OCI-LY7 (cell line): ENCODE measurements around the gene CRYBG3. TPM values are rescaled to one million over a fixed set of nuclear protein-coding genes. Genes with fewer than 3 reads are reported as not detected.

Source experiments
- BruUV-seq: library from RNA; stranded (reverse); fragments of 400-500 nt; replicated peaks from 2 replicates; lab custom pipeline; 2021; lab: Mats Ljungman, UMichigan
- CTCF ChIA-PET: fragments of 300-600 bp; sonication (Branson Sonifier 250); formaldehyde crosslinking; loops from one replicate; lab custom pipeline; 2022; ENCODE audit warnings: antibody characterized with exemption; ENCODE audit not compliant: unreplicated experiment; lab: Charles Lee
- POLR2A ChIA-PET: fragments of 300-600 bp; sonication (Branson Sonifier 250); formaldehyde crosslinking; loops from one replicate; lab custom pipeline; 2022; ENCODE audit warnings: antibody characterized with exemption; lab: Charles Lee
- DNase-seq: peaks from one replicate; pipeline ENCODE4 v3.0.0-alpha.2; 2015; ENCODE audit warnings: low spot score
- H2AFZ ChIP-seq: fragments of 200-600 bp; sonication (generic), shearing (Covaris generic); 2 replicates; pipeline ENCODE4 v1.6.1; 2014; ENCODE audit warnings: mild to moderate bottlenecking, antibody characterized with exemption, low read length, moderate library complexity
- H3K27ac ChIP-seq: fragments of 200-600 bp; sonication (generic); 2 replicates; pipeline ENCODE4 v1.5.1; 2014; ENCODE audit warnings: mixed run types, low read depth, mild to moderate bottlenecking, moderate library complexity, low read length, inconsistent platforms; ENCODE audit not compliant: poor library complexity, severe bottlenecking
- H3K36me3 ChIP-seq: fragments of 200-600 bp; sonication (generic); 2 replicates; pipeline ENCODE4 v1.6.1; 2014; ENCODE audit warnings: mild to moderate bottlenecking, antibody characterized with exemption, low read length, moderate library complexity, mixed read lengths; ENCODE audit not compliant: insufficient read depth
- H3K4me1 ChIP-seq: fragments of 200-600 bp; sonication (generic); 2 replicates; pipeline ENCODE4 v1.5.1; 2014; ENCODE audit warnings: mild to moderate bottlenecking, low read length; ENCODE audit not compliant: insufficient read depth, poor library complexity, severe bottlenecking
- H3K4me2 ChIP-seq: fragments of 200-600 bp; sonication (generic); 2 replicates; pipeline ENCODE4 v1.6.1; 2014; ENCODE audit warnings: mild to moderate bottlenecking, low read length
- H3K4me3 ChIP-seq: fragments of 200-600 bp; sonication (generic); 2 replicates; pipeline ENCODE4 v1.5.1; 2014; ENCODE audit warnings: mild to moderate bottlenecking, low read depth, low read length; ENCODE audit not compliant: poor library complexity, severe bottlenecking
- H3K79me2 ChIP-seq: fragments of 200-600 bp; sonication (generic); 2 replicates; pipeline ENCODE4 v1.6.1; 2016; ENCODE audit warnings: low read depth, mild to moderate bottlenecking, low read length, moderate library complexity, mixed read lengths; ENCODE audit not compliant: insufficient read depth
- H3K9me2 ChIP-seq: fragments of 200-600 bp; sonication (generic); 2 replicates; pipeline ENCODE4 v1.6.1; 2016; ENCODE audit warnings: mild to moderate bottlenecking, low read length, mixed read lengths; ENCODE audit not compliant: insufficient read depth
- H3K9me3 ChIP-seq: fragments of 200-600 bp; sonication (generic); 2 replicates; pipeline ENCODE4 v1.6.1; 2014; ENCODE audit warnings: mild to moderate bottlenecking, mixed run types, low read length, mixed read lengths
- H4K20me1 ChIP-seq: fragments of 200-600 bp; sonication (generic); 2 replicates; pipeline ENCODE4 v1.6.1; 2014; ENCODE audit warnings: mild to moderate bottlenecking, antibody characterized with exemption, low read length, moderate library complexity, mixed read lengths; ENCODE audit not compliant: insufficient read depth
- EZH2phosphoT487 ChIP-seq: fragments of 200-600 bp; sonication (generic); IDR thresholded peaks from 2 replicates; pipeline ENCODE4 v1.6.1; 2018; ENCODE audit warnings: low read depth, borderline replicate concordance, mild to moderate bottlenecking, mixed run types, antibody characterized with exemption, low read length, moderate library complexity, mixed read lengths
- intact Hi-C: fragments of 100-400 bp; cut with micrococcal nuclease; formaldehyde crosslinking; loops from one replicate; pipeline ENCODE4 v1.10.0; 2022; ENCODE audit not compliant: unreplicated experiment
- total RNA-seq, 2 experiments: library from RNA; depleted of rRNA in 1 of 2; stranded (reverse); fragments of >200 nt in 1 of 2; shearing (Covaris generic) in 1 of 2; gene quantifications; 2 replicates each; pipeline ENCODE4 v1.2.3, GENCODE V29; 2014 to 2022
- TF ChIP-seq, protein P1 (sequence below): fragments of 200-600 bp; sonication (generic); conservative IDR thresholded peaks from 2 replicates; pipeline ENCODE4 v1.5.1; 2014; ENCODE audit warnings: mild to moderate bottlenecking, antibody characterized with exemption, low read length, moderate library complexity, mixed read lengths

CRYBG3 gene
- total RNA-seq, 2 experiments from 2014 or later, result 0.22 to 0.46 TPM

DNA sequence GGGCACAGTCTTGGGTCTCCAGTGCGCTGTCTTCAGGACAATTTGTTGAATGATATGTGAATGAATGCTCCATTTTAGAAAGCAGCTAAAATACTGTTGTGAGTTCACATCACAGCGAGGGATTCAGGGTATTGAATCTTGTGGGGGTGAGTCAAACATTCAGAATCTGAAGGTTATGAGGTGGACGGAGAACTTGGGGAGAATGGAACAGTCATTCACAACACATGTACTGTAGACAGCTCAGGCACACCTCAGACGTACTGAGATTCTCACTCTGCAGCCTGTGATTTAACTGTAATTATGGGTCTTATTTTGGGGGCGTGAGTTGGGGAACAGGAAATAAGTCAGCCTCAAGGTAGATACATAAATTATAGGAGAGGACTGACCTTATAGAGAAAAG is 13.9 kb downstream of the CRYBG3 start:
- Histone ChIP-seq H3K4me3 (no peak overlapping the region), H4K20me1 (no peaks in the 10 kb centered on the region), H3K9me2 (no peaks in the 10 kb centered on the region), H3K27ac (no peak overlapping the region), H3K4me1 (no peaks in the 10 kb centered on the region), H2AFZ (no peak overlapping the region), H3K9me3 (no peaks in the 10 kb centered on the region), H3K79me2 (no peaks in the 10 kb centered on the region), H3K36me3 (no peaks in the 10 kb centered on the region), H3K4me2 (no peak overlapping the region)
- TF ChIP-seq EZH2phosphoT487, result no peak
- TF ChIP-seq, protein P1, sequence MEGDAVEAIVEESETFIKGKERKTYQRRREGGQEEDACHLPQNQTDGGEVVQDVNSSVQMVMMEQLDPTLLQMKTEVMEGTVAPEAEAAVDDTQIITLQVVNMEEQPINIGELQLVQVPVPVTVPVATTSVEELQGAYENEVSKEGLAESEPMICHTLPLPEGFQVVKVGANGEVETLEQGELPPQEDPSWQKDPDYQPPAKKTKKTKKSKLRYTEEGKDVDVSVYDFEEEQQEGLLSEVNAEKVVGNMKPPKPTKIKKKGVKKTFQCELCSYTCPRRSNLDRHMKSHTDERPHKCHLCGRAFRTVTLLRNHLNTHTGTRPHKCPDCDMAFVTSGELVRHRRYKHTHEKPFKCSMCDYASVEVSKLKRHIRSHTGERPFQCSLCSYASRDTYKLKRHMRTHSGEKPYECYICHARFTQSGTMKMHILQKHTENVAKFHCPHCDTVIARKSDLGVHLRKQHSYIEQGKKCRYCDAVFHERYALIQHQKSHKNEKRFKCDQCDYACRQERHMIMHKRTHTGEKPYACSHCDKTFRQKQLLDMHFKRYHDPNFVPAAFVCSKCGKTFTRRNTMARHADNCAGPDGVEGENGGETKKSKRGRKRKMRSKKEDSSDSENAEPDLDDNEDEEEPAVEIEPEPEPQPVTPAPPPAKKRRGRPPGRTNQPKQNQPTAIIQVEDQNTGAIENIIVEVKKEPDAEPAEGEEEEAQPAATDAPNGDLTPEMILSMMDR, result no peak
- no TSS peak for BruUV-seq
- intact Hi-C loops, result no loop called here
- no peak for DNase-seq
- ChIA-PET POLR2A (interaction anchor here (0.6 kb wide), 1 partner anchor 253 kb away, joined by 3 read pairs; no protein-coding TSS in a partner anchor), CTCF (no interaction called here)

DNA sequence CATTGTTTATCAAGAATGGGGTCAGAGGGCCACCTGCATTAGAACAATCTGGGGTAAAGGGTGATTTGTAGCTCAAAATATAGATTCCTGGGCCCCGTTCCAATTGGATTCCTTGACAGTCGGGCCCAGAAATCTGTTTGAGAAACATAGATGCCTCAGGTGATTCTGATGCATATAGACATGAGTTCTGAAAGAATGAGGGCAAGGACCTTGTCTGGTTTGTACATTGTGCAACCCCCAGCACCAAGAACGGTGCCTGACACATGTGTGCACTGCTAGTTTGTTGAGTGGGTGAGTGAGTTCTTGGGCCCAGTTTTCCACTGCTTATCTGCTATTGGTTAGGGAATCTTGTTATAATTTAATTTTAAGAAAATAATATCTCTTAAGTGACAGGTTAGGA is 16.6 kb downstream of the CRYBG3 start:
- H3K4me2 ChIP-seq, result no peak overlapping the region
- no peak overlapping the region for H3K4me3 ChIP-seq
- POLR2A ChIA-PET, result interaction anchor here (0.6 kb wide), 1 partner anchor 62 kb away, joined by 3 read pairs; no protein-coding TSS in a partner anchor
- no peak overlapping the region for H2AFZ ChIP-seq
- no peak for DNase-seq
- BruUV-seq, result no TSS peak
- intact Hi-C loops, result no loop called here
- H3K9me3 ChIP-seq, result no peaks in the 10 kb centered on the region
- no peak overlapping the region for H3K27ac ChIP-seq
- H4K20me1 ChIP-seq, result no peaks in the 10 kb centered on the region
- H3K36me3 ChIP-seq, result no peaks in the 10 kb centered on the region
- H3K9me2 ChIP-seq, result no peaks in the 10 kb centered on the region
- CTCF ChIA-PET, result no interaction called here
- no peaks in the 10 kb centered on the region for H3K79me2 ChIP-seq
- H3K4me1 ChIP-seq, result no peaks in the 10 kb centered on the region
- no peak for TF ChIP-seq EZH2phosphoT487
- TF ChIP-seq, protein P1, result no peak

DNA sequence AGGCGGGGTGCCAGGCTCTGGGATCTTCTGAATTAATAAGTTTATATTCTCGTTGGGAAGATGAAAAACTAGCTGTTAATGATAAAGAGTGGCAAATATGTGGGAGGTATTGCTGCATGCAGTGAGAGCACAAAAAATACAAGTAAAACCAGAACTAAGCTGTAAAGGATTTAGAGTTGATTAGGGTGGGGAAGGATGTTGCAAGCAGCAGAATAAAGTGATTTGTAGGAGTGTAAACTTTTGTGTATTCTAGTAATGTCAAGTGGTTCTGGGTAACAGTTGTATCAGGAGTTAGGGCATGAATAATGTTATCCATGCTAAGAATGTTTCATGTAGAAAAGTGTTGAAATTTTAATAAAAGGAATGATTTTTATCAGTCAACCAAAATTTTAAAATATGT is 18.1 kb downstream of the CRYBG3 start:
- TF ChIP-seq, protein P1, result no peak
- TF ChIP-seq EZH2phosphoT487, result no peak
- CTCF ChIA-PET, result no interaction called here
- BruUV-seq, result no TSS peak

More for the DNA sequence above, 18.1 kb downstream of the CRYBG3 start:
- POLR2A ChIA-PET, result interaction anchor here (0.7 kb wide), 1 partner anchor 11 kb away, joined by 3 read pairs; no protein-coding TSS in a partner anchor
- no peak for DNase-seq
- Histone ChIP-seq H2AFZ (no peak overlapping the region), H3K79me2 (no peaks in the 10 kb centered on the region), H3K9me3 (no peaks in the 10 kb centered on the region), H3K4me2 (no peak overlapping the region), H4K20me1 (no peaks in the 10 kb centered on the region), H3K27ac (no peak overlapping the region), H3K36me3 (no peaks in the 10 kb centered on the region), H3K9me2 (no peaks in the 10 kb centered on the region), H3K4me1 (no peaks in the 10 kb centered on the region), H3K4me3 (no peak overlapping the region)
- intact Hi-C loops, result no loop called here
